Astrocyte (in vitro differentiated cells and primary cell): ENCODE data around the gene ABO.

Experiments
- CTCF ChIP-seq: IDR thresholded peaks from 2 replicates; pipeline ENCODE4 v1.5.1; 2011; ENCODE audit warnings: low read depth, mild to moderate bottlenecking, inconsistent platforms, low read length, moderate library complexity; ENCODE audit not compliant: insufficient read depth
- EZH2 ChIP-seq: IDR thresholded peaks from 2 replicates; pipeline ENCODE4 v1.6.1; 2012; ENCODE audit warnings: mild to moderate bottlenecking, low read length, inconsistent platforms; ENCODE audit not compliant: insufficient read depth

GRCh38 chr9:133277467-133277866 is 2.5 kb upstream of the ABO start:
- TF ChIP-seq EZH2, result no peak
- no peak for TF ChIP-seq CTCF
